ENCODE data around the gene MTFR2. TPM values are rescaled to one million over a fixed set of nuclear protein-coding genes. Genes with fewer than 3 reads are reported as not detected.

The MTFR2 gene
- total RNA-seq, 1 experiment from 2014 or later: 10.1 TPM

DNA sequence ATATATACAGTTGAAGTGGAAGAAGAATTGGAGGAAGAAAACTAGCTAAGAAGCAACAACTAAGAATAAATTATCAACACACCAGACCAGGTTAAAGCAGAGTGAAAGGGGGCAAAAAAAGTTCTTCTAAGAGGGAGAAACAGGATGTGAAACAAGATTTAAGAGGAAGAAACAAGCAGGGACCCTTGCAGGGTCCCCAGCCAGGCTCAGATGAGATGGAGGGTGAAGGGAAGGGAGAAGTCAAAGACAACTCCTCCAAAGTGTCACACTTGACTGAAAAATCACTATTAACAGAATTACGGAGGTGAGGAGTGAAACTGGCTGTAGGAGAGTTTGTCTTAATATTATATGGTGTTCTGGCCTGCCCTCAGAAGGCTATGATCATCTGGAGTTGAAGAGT is 65.4 kb downstream of the MTFR2 start:
- DNase-seq (ENCODE audit: low read depth): no peak

GRCh38 chr6:136181861-136182260 is 68.2 kb downstream of the MTFR2 start:
- DNase-seq (ENCODE audit: low read depth): no peak

GRCh38 chr6:136181512-136181833 is 68.6 kb downstream of the MTFR2 start:
- DNase-seq (ENCODE audit: low read depth): no peak

Other genes starting within 250 kb of the MTFR2 start
- gene BCLAF1, start 39.5 kb upstream of the MTFR2 start, total RNA-seq (2014; rRNA removed; shearing (Covaris generic)): 168 and 271 TPM in 2 replicates

Data from Daoy (cell line).